ENCODE data around the gene ZNF319.

DNA sequence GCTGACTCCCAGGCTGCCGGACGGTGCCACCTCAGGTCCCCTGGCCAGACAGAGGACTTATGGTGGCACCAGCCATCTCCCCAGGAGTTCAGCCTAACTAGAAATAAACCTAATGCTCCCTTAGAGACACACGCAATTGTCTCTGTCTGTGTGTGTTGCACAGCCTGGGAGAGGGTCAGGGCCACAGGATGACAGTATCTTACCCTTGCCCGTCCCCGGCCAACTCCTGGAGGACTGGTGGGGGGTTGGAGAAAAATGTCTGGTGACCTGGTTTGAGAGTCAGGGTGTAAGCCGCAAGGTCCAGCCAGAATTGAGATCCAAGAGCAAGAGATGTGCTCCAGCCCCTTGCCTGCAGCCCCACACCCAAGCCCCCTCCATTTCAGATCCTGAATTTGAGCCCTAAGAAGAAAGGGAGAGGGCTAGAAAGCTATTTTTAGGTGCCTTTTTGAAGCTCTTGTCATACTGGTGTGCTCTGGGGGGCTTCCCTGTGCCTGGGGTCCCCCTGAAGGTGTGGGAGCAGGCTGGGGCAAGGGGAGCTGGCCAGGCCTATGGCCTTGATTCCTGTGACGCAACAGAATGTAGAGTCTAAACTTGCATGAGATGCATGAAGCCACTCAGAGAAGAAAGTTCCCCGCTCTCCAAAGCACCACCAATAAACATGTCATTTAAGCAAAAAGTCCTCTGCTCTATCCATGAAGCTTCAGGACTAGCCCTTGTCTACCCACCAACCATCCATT is 12.9 kb downstream of the ZNF319 start:
- TF ChIP-seq RNF2 (IDR thresholded peaks at IDR 0.05; ENCODE audit: borderline replicate concordance, low read depth, low read length, missing control alignments, poor library complexity, severe bottlenecking) (no peak), CREB1 (IDR thresholded peaks at IDR 0.05) (no peak), TEAD4 (IDR thresholded peaks at IDR 0.05; ENCODE audit: low read depth, low read length) (no peak), MAX (IDR thresholded peaks at IDR 0.05) (no peak), RBBP5 (IDR thresholded peaks at IDR 0.05; ENCODE audit: borderline replicate concordance, low read depth, low read length) (no peak), JUND (IDR thresholded peaks at IDR 0.05; ENCODE audit: low read length) (no peak), POLR2A (IDR thresholded peaks at IDR 0.05; ENCODE audit: control extremely low read depth in 1 of 2, low read depth in 2 of 2, low read length in 2 of 2) (no peak), SRF (IDR thresholded peaks at IDR 0.05; ENCODE audit: low read depth, low read length) (no peak), GABPA (IDR thresholded peaks at IDR 0.05; ENCODE audit: borderline replicate concordance, insufficient read depth, low read length) (no peak), EP300 (IDR thresholded peaks at IDR 0.05; ENCODE audit: borderline replicate concordance in 1 of 2, low read depth in 2 of 2, low read length in 2 of 2) (no peak), BCL11A (IDR thresholded peaks at IDR 0.05; ENCODE audit: low read depth in 2 of 2, low read length in 2 of 2) (no peak), RAD21 (IDR thresholded peaks at IDR 0.05 in 1 of 2, conservative IDR thresholded peaks at IDR 0.05 in 1 of 2; ENCODE audit: low read depth in 2 of 2, low read length in 2 of 2) (no peak)
- TF ChIP-seq, protein P1, sequence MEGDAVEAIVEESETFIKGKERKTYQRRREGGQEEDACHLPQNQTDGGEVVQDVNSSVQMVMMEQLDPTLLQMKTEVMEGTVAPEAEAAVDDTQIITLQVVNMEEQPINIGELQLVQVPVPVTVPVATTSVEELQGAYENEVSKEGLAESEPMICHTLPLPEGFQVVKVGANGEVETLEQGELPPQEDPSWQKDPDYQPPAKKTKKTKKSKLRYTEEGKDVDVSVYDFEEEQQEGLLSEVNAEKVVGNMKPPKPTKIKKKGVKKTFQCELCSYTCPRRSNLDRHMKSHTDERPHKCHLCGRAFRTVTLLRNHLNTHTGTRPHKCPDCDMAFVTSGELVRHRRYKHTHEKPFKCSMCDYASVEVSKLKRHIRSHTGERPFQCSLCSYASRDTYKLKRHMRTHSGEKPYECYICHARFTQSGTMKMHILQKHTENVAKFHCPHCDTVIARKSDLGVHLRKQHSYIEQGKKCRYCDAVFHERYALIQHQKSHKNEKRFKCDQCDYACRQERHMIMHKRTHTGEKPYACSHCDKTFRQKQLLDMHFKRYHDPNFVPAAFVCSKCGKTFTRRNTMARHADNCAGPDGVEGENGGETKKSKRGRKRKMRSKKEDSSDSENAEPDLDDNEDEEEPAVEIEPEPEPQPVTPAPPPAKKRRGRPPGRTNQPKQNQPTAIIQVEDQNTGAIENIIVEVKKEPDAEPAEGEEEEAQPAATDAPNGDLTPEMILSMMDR (IDR thresholded peaks at IDR 0.05; ENCODE audit: control extremely low read depth in 1 of 3, insufficient read depth in 1 of 3, low read depth in 1 of 3, low read length in 3 of 3): no peak
- TF ChIP-seq, protein P2, sequence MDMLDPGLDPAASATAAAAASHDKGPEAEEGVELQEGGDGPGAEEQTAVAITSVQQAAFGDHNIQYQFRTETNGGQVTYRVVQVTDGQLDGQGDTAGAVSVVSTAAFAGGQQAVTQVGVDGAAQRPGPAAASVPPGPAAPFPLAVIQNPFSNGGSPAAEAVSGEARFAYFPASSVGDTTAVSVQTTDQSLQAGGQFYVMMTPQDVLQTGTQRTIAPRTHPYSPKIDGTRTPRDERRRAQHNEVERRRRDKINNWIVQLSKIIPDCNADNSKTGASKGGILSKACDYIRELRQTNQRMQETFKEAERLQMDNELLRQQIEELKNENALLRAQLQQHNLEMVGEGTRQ (IDR thresholded peaks at IDR 0.05; ENCODE audit: low read length): no peak
